ENCODE measurements around the gene CXCL8. TPM values are rescaled to one million over a fixed set of nuclear protein-coding genes. Genes with fewer than 3 reads are reported as not detected.

CXCL8 gene
- total and polyA plus RNA-seq, 2 of the 8 experiments (the other 6 are each of a cell fraction or from before 2014, with no cell fraction given): not detected

GRCh38 chr4:73703320-73703719, 37.0 kb upstream of the CXCL8 start (continued):
- TF ChIP-seq, protein P1, sequence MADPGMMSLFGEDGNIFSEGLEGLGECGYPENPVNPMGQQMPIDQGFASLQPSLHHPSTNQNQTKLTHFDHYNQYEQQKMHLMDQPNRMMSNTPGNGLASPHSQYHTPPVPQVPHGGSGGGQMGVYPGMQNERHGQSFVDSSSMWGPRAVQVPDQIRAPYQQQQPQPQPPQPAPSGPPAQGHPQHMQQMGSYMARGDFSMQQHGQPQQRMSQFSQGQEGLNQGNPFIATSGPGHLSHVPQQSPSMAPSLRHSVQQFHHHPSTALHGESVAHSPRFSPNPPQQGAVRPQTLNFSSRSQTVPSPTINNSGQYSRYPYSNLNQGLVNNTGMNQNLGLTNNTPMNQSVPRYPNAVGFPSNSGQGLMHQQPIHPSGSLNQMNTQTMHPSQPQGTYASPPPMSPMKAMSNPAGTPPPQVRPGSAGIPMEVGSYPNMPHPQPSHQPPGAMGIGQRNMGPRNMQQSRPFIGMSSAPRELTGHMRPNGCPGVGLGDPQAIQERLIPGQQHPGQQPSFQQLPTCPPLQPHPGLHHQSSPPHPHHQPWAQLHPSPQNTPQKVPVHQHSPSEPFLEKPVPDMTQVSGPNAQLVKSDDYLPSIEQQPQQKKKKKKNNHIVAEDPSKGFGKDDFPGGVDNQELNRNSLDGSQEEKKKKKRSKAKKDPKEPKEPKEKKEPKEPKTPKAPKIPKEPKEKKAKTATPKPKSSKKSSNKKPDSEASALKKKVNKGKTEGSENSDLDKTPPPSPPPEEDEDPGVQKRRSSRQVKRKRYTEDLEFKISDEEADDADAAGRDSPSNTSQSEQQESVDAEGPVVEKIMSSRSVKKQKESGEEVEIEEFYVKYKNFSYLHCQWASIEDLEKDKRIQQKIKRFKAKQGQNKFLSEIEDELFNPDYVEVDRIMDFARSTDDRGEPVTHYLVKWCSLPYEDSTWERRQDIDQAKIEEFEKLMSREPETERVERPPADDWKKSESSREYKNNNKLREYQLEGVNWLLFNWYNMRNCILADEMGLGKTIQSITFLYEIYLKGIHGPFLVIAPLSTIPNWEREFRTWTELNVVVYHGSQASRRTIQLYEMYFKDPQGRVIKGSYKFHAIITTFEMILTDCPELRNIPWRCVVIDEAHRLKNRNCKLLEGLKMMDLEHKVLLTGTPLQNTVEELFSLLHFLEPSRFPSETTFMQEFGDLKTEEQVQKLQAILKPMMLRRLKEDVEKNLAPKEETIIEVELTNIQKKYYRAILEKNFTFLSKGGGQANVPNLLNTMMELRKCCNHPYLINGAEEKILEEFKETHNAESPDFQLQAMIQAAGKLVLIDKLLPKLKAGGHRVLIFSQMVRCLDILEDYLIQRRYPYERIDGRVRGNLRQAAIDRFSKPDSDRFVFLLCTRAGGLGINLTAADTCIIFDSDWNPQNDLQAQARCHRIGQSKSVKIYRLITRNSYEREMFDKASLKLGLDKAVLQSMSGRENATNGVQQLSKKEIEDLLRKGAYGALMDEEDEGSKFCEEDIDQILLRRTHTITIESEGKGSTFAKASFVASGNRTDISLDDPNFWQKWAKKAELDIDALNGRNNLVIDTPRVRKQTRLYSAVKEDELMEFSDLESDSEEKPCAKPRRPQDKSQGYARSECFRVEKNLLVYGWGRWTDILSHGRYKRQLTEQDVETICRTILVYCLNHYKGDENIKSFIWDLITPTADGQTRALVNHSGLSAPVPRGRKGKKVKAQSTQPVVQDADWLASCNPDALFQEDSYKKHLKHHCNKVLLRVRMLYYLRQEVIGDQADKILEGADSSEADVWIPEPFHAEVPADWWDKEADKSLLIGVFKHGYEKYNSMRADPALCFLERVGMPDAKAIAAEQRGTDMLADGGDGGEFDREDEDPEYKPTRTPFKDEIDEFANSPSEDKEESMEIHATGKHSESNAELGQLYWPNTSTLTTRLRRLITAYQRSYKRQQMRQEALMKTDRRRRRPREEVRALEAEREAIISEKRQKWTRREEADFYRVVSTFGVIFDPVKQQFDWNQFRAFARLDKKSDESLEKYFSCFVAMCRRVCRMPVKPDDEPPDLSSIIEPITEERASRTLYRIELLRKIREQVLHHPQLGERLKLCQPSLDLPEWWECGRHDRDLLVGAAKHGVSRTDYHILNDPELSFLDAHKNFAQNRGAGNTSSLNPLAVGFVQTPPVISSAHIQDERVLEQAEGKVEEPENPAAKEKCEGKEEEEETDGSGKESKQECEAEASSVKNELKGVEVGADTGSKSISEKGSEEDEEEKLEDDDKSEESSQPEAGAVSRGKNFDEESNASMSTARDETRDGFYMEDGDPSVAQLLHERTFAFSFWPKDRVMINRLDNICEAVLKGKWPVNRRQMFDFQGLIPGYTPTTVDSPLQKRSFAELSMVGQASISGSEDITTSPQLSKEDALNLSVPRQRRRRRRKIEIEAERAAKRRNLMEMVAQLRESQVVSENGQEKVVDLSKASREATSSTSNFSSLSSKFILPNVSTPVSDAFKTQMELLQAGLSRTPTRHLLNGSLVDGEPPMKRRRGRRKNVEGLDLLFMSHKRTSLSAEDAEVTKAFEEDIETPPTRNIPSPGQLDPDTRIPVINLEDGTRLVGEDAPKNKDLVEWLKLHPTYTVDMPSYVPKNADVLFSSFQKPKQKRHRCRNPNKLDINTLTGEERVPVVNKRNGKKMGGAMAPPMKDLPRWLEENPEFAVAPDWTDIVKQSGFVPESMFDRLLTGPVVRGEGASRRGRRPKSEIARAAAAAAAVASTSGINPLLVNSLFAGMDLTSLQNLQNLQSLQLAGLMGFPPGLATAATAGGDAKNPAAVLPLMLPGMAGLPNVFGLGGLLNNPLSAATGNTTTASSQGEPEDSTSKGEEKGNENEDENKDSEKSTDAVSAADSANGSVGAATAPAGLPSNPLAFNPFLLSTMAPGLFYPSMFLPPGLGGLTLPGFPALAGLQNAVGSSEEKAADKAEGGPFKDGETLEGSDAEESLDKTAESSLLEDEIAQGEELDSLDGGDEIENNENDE (IDR thresholded peaks at IDR 0.05; ENCODE audit: insufficient replicate concordance, low read length): no peak
- TF ChIP-seq, protein P2, sequence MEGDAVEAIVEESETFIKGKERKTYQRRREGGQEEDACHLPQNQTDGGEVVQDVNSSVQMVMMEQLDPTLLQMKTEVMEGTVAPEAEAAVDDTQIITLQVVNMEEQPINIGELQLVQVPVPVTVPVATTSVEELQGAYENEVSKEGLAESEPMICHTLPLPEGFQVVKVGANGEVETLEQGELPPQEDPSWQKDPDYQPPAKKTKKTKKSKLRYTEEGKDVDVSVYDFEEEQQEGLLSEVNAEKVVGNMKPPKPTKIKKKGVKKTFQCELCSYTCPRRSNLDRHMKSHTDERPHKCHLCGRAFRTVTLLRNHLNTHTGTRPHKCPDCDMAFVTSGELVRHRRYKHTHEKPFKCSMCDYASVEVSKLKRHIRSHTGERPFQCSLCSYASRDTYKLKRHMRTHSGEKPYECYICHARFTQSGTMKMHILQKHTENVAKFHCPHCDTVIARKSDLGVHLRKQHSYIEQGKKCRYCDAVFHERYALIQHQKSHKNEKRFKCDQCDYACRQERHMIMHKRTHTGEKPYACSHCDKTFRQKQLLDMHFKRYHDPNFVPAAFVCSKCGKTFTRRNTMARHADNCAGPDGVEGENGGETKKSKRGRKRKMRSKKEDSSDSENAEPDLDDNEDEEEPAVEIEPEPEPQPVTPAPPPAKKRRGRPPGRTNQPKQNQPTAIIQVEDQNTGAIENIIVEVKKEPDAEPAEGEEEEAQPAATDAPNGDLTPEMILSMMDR (IDR thresholded peaks at IDR 0.05; ENCODE audit: control extremely low read depth in 1 of 3, insufficient read depth in 1 of 3, low read depth in 1 of 3, low read length in 3 of 3): no peak
- TF ChIP-seq SIN3A (conservative IDR thresholded peaks at IDR 0.05 in 1 of 2, IDR thresholded peaks at IDR 0.05 in 1 of 2; ENCODE audit: low read depth in 1 of 2, low read length in 2 of 2): no peak

Measured in H1 (cell line).